Measurements from ENCODE around the gene PHOSPHO2. TPM values are rescaled to one million over a fixed set of nuclear protein-coding genes. Genes with fewer than 3 reads are reported as not detected.

PHOSPHO2 gene
- total and polyA plus RNA-seq, 9 of the 15 experiments (the other 6 are each of a cell fraction or from before 2014, with no cell fraction given), result 7.8 to 19.1 (median 11.7) TPM

DNA sequence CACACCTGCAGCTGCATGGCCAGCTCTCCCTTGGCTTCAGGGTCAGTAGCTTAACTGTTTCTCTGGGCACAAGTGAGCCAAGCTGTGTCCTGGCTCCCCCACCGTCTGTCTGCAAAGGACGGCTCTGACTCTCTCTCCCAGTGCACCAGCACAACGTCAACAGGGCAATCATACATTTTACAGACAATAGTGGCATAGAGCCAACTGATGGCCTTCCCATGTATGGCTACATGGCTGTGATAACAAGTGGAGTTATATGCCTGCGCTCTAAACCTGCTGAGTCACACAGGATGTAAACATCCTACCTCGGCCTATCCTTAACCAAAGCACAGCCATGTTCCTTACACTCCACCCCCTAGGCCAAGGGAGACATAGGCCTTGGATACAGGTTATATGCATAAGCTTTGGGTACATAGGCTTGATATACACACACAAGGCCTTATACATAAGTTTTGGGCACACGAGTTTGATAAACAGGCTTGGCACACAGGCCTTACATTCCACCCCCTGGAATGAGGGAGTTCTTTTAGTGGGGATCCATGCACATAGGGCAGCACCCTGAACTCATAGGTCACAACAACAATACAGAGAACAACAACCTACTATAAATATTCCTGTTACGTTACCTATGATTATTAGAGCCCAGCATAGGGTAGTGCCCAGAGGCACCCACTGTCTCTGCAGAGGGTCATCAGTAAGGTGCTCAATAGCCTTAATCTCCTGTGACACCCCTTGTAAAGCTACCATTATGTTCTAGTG is 17.7 kb downstream of the PHOSPHO2 start (continued):
- TF ChIP-seq, protein P1, sequence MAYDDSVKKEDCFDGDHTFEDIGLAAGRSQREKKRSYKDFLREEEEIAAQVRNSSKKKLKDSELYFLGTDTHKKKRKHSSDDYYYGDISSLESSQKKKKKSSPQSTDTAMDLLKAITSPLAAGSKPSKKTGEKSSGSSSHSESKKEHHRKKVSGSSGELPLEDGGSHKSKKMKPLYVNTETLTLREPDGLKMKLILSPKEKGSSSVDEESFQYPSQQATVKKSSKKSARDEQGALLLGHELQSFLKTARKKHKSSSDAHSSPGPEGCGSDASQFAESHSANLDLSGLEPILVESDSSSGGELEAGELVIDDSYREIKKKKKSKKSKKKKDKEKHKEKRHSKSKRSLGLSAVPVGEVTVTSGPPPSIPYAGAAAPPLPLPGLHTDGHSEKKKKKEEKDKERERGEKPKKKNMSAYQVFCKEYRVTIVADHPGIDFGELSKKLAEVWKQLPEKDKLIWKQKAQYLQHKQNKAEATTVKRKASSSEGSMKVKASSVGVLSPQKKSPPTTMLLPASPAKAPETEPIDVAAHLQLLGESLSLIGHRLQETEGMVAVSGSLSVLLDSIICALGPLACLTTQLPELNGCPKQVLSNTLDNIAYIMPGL (CRISPR knock-in tag; IDR thresholded peaks at IDR 0.05), result no peak
- TF ChIP-seq TAF1 (IDR thresholded peaks at IDR 0.05; ENCODE audit: control insufficient read depth, extremely low read depth, insufficient read depth, low read length, severe bottlenecking) (no peak), POLR3A (IDR thresholded peaks at IDR 0.05; ENCODE audit: borderline replicate concordance, extremely low read depth, insufficient read depth, insufficient read length) (no peak), TGIF2 (CRISPR knock-in tag; IDR thresholded peaks at IDR 0.05) (no peak), ZNF124 (CRISPR knock-in tag; IDR thresholded peaks at IDR 0.05) (no peak), XRCC3 (IDR thresholded peaks at IDR 0.05) (no peak), CCAR2 (IDR thresholded peaks at IDR 0.05; ENCODE audit: low read depth, low read length) (no peak), MED1 (CRISPR knock-in tag; IDR thresholded peaks at IDR 0.05; ENCODE audit: borderline replicate concordance) (no peak), TFAM (CRISPR knock-in tag; conservative IDR thresholded peaks at IDR 0.05) (no peak), BDP1 (IDR thresholded peaks at IDR 0.05; ENCODE audit: insufficient read depth, insufficient read length) (no peak), NCOA6 (IDR thresholded peaks at IDR 0.05) (no peak), TCF3 (CRISPR knock-in tag; IDR thresholded peaks at IDR 0.05) (peak; percentile 40; the same call in 1 of the 2 replicates), HNRNPUL1 (IDR thresholded peaks at IDR 0.05; ENCODE audit: low read length) (no peak), ZNF253 (CRISPR knock-in tag; conservative IDR thresholded peaks at IDR 0.05) (peak; percentile 84), MCM7 (IDR thresholded peaks at IDR 0.05) (no peak), GTF3C2 (IDR thresholded peaks at IDR 0.05; ENCODE audit: borderline replicate concordance, extremely low read depth, insufficient read length) (no peak), HDAC3 (IDR thresholded peaks at IDR 0.05; ENCODE audit: borderline replicate concordance, partially characterized antibody) (no peak)
- TF ChIP-seq, protein P2, sequence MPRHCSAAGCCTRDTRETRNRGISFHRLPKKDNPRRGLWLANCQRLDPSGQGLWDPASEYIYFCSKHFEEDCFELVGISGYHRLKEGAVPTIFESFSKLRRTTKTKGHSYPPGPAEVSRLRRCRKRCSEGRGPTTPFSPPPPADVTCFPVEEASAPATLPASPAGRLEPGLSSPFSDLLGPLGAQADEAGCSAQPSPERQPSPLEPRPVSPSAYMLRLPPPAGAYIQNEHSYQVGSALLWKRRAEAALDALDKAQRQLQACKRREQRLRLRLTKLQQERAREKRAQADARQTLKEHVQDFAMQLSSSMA (CRISPR knock-in tag; IDR thresholded peaks at IDR 0.05), result 0 out of 2 replicates have a peak, but pooled peaks have one; percentile 24
- TF ChIP-seq, protein P3, sequence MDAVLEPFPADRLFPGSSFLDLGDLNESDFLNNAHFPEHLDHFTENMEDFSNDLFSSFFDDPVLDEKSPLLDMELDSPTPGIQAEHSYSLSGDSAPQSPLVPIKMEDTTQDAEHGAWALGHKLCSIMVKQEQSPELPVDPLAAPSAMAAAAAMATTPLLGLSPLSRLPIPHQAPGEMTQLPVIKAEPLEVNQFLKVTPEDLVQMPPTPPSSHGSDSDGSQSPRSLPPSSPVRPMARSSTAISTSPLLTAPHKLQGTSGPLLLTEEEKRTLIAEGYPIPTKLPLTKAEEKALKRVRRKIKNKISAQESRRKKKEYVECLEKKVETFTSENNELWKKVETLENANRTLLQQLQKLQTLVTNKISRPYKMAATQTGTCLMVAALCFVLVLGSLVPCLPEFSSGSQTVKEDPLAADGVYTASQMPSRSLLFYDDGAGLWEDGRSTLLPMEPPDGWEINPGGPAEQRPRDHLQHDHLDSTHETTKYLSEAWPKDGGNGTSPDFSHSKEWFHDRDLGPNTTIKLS (IDR thresholded peaks at IDR 0.05; ENCODE audit: borderline replicate concordance, low read depth), result no peak
- TF ChIP-seq, protein P4, sequence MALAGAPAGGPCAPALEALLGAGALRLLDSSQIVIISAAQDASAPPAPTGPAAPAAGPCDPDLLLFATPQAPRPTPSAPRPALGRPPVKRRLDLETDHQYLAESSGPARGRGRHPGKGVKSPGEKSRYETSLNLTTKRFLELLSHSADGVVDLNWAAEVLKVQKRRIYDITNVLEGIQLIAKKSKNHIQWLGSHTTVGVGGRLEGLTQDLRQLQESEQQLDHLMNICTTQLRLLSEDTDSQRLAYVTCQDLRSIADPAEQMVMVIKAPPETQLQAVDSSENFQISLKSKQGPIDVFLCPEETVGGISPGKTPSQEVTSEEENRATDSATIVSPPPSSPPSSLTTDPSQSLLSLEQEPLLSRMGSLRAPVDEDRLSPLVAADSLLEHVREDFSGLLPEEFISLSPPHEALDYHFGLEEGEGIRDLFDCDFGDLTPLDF (CRISPR knock-in tag; IDR thresholded peaks at IDR 0.05), result no peak
